Coronary artery (tissue), 2 donors: ENCODE data around the gene DMPK.

ENCODE experiments used
- DNase-seq: peaks from one replicate; pipeline ENCODE4 v3.0.0-alpha.2; 2017; ENCODE audit warnings: low spot score
- H3K27ac ChIP-seq, 2 donors: fragments of 200-600 bp; sonication (generic); one replicate each; pipeline ENCODE4 v1.5.1; 2016 to 2019
- H3K4me3 ChIP-seq: fragments of 200-600 bp; sonication (generic); 2 replicates; pipeline ENCODE4 v1.5.1; 2016; ENCODE audit warnings: mild to moderate bottlenecking, moderate library complexity
- TF ChIP-seq, protein P1 (sequence below): fragments of 200-600 bp; sonication (generic); IDR thresholded peaks from one replicate; pipeline ENCODE4 v1.5.1; 2019; ENCODE audit warnings: antibody characterized with exemption

The DMPK gene

GRCh38 chr19:45780146-45780447 lies 2.2 kb downstream of the DMPK start:
- TF ChIP-seq, protein P1, sequence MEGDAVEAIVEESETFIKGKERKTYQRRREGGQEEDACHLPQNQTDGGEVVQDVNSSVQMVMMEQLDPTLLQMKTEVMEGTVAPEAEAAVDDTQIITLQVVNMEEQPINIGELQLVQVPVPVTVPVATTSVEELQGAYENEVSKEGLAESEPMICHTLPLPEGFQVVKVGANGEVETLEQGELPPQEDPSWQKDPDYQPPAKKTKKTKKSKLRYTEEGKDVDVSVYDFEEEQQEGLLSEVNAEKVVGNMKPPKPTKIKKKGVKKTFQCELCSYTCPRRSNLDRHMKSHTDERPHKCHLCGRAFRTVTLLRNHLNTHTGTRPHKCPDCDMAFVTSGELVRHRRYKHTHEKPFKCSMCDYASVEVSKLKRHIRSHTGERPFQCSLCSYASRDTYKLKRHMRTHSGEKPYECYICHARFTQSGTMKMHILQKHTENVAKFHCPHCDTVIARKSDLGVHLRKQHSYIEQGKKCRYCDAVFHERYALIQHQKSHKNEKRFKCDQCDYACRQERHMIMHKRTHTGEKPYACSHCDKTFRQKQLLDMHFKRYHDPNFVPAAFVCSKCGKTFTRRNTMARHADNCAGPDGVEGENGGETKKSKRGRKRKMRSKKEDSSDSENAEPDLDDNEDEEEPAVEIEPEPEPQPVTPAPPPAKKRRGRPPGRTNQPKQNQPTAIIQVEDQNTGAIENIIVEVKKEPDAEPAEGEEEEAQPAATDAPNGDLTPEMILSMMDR, result no peak
- peak overlapping the region; percentile 92 to 97 for H3K27ac ChIP-seq
- peak overlapping the region; percentile 69 for H3K4me3 ChIP-seq
- no peak for DNase-seq

DNA sequence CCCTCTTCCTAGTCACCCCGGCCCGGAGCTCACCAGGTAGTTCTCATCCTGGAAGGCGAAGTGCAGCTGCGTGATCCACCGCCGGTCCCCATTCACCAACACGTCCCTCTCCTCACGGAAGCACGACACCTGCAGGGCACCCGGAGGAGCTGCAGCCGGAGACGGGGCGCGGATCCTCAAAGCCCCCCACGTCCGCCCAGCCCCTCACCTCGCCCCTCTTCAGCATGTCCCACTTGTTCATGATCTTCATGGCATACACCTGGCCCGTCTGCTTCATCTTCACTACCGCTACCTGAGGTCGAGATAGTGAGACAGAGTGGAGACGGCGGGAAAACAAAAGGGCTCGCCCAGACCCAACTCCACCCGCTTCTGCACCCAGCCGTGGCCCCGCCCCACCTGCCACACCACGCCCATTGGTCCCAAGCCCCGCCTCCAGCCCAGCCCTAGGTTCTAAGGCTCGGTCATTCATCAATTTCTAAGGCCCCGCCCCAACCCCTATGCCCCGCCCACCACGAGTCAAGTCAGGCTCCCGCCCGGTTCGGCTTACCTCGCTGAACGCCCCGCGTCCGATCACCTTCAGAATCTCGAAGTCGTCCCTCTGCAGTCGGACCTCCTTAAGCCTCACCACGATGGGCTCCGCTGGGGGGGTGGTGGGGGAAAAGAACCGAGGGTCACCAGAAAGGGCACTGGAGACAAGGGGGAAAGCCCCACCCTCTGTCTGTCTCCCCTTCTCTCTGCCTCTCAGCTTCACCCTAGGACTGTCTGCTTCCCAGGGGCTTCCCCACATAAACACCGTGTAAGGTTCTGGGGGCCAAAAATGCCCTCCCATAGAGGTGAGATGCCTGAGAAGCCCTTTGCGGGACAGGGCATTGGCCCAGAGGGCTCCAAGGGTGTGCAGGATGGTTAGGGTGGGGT lies 2.8 kb downstream of the DMPK start:
- peak overlapping the region; percentile 69 for H3K4me3 ChIP-seq
- no peak for DNase-seq
- H3K27ac ChIP-seq, result peak overlapping the region; percentile 92 to 97
- TF ChIP-seq, protein P1, result no peak

DNA sequence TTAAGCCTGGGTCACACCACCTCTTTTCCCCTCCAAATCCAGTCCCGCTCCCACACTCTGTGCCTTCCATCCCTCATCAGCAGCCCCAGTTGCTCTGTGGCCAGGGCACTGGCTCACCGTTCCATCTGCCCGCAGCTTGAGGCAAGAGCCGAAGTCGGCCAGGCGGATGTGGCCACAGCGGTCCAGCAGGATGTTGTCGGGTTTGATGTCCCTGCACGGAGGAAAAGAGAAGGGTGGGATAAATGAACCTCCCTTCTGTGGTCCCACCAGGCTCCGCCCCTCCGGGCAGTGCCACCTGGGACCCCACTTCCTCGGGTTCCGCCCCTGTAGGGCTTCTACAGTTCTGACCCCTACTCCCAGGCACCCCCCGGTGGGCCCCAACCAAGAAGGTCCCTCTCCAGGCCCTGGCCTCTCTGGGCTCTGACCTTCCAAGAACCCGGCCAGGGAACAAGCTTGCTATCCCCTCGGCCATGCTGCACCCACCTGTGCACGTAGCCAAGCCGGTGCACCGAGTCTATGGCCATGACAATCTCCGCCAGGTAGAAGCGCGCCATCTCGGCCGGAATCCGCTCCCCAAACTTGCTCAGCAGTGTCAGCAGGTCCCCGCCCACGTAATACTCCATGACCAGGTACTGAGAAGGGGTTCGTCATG lies 4.2 kb downstream of the DMPK start:
- H3K4me3 ChIP-seq, result no peak overlapping the region
- H3K27ac ChIP-seq, result peak overlapping the region in 1 of 2 donors; percentile 40
- TF ChIP-seq, protein P1, result no peak
- DNase-seq, result no peak

- Histone ChIP-seq H3K4me3 (no peak overlapping the region), H3K27ac (peak overlapping the region in 1 of 2 donors; percentile 40)
- TF ChIP-seq, protein P1, result no peak
- DNase-seq, result no peak
Observed at GRCh38 chr19:45777395-45777961, 4.8 kb downstream of the DMPK start.

DNA sequence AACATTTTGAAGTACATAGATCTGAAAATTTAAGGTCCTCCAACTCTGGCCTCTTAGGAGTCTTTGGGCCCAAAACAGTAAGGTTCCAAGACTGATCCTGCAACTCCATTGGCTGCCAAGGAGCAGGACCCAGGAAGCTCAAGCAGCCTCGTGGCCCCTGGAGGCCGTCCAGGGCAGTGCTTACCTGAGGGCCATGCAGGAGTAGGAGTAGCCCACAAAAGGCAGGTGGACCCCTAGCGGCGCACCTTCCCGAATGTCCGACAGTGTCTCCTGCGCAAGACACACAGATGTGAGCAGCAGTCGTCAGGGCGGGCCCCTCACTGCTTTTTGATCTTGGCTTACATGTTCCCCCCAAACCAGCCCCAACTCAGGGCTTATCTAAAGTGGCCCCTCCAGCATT lies 7.5 kb downstream of the DMPK start:
- TF ChIP-seq, protein P1, result no peak
- Histone ChIP-seq H3K27ac (no peak overlapping the region), H3K4me3 (no peak overlapping the region)
- no peak for DNase-seq

- no peak overlapping the region for H3K4me3 ChIP-seq
- TF ChIP-seq, protein P1, result no peak
- H3K27ac ChIP-seq, result peak overlapping the region in 1 of 2 donors; percentile 17
- no peak for DNase-seq
Observed at GRCh38 chr19:45773384-45773783, 8.9 kb downstream of the DMPK start.
